Suprapubic skin (tissue), 3 donors: ENCODE results near the gene LRFN2.

Experiments used
- CTCF ChIP-seq, 2 donors: fragments of 200-600 bp in 1 of 2; fragments of 450-650 bp in 1 of 2; sonication (generic) in 1 of 2; IDR thresholded peaks; one replicate each; pipeline ENCODE4 v1.5.1; 2016 to 2019; ENCODE audit warnings: antibody characterized with exemption in 2 of 2, mild to moderate bottlenecking in 1 of 2, moderate library complexity in 1 of 2
- EP300 ChIP-seq: sonication (generic); formaldehyde crosslinking; IDR thresholded peaks from one replicate; pipeline ENCODE4 v1.6.1; 2017; ENCODE audit warnings: antibody characterized with exemption
- POLR2A ChIP-seq, 2 donors: fragments of 450-650 bp; IDR thresholded peaks; one replicate each; pipeline ENCODE4 v1.6.1; 2017; ENCODE audit warnings: antibody characterized with exemption in 2 of 2, mild to moderate bottlenecking in 2 of 2, moderate library complexity in 2 of 2

- no peak for TF ChIP-seq EP300
- TF ChIP-seq CTCF (IDR thresholded peaks at IDR 0.05) = no peak
- TF ChIP-seq POLR2A (IDR thresholded peaks at IDR 0.05) = no peak
Observed at GRCh38 chr6:40541556-40542174, 45.5 kb downstream of the LRFN2 start.
